ENCODE data around the gene CEP162. TPM values are rescaled to one million over a fixed set of nuclear protein-coding genes. Genes with fewer than 3 reads are reported as not detected.

CEP162 gene
- total RNA-seq, 2 experiments from 2014 or later, result 2.6 to 2.8 TPM

DNA sequence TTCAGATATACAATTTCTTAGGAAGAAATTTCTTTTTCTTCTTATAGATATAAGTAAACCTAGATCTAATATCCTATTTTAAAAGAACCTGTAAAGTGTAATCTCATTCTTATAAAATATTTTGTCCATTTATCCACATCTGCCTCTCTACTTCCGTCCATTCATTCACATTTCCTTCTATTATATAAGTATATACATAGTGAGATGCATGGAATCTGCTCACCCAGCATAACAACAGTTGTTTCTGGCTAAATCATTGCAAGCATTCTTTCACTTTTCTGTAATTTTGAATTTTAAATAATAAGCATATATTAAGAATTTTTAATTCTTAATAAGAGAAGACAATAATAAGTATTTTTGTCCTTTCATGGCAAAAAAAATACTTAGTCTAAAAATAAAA, 45.4 kb downstream of the CEP162 start:
- TF ChIP-seq, protein P1, sequence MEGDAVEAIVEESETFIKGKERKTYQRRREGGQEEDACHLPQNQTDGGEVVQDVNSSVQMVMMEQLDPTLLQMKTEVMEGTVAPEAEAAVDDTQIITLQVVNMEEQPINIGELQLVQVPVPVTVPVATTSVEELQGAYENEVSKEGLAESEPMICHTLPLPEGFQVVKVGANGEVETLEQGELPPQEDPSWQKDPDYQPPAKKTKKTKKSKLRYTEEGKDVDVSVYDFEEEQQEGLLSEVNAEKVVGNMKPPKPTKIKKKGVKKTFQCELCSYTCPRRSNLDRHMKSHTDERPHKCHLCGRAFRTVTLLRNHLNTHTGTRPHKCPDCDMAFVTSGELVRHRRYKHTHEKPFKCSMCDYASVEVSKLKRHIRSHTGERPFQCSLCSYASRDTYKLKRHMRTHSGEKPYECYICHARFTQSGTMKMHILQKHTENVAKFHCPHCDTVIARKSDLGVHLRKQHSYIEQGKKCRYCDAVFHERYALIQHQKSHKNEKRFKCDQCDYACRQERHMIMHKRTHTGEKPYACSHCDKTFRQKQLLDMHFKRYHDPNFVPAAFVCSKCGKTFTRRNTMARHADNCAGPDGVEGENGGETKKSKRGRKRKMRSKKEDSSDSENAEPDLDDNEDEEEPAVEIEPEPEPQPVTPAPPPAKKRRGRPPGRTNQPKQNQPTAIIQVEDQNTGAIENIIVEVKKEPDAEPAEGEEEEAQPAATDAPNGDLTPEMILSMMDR (IDR thresholded peaks at IDR 0.05), result no peak

DNA sequence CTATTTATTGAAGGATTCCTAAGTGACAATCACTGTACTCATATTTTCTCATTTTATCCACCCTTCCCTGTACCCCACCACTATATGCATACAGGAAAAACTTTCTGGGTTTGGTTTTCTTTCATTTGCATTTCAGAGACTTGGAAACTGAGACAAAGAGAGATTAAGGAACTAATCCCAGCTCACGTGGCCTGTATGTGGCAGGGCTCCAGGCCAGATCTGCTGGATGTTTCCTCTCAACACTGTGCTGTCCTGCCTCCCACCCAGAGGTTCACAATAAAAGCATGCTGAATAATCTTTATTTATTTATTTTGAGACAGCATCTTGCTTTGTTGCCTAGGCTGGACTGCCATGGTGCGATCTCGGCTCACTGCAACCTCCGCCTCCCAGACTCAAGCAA, 50.2 kb downstream of the CEP162 start:
- POLR2A ChIA-PET, result no interaction called here
- no peaks in the 10 kb centered on the region for H3K4me1 ChIP-seq (ENCODE audit: insufficient read depth, low read length)
- ATAC-seq (ENCODE audit: poor library complexity), result no peak
- H3K9me3 ChIP-seq (ENCODE audit: control insufficient read depth in 1 of 2, insufficient read depth in 1 of 2, low read length in 2 of 2), result no peaks in the 10 kb centered on the region
- intact Hi-C loops (cut with DNase I, micrococcal nuclease), result no loop called here
- Mint-ChIP-seq H3K27ac (no peak overlapping the region), H3K9me3 (peaks cover 2% of the 10 kb centered on the region), H3K4me3 (no peak overlapping the region), H3K27me3 (no peaks in the 10 kb centered on the region), H3K4me1 (ENCODE audit: low read depth) (no peaks in the 10 kb centered on the region), H3K36me3 (ENCODE audit: low read depth) (peaks cover 55% of the 10 kb centered on the region)
- CTCF ChIA-PET, result no interaction called here
- H3K36me3 ChIP-seq (ENCODE audit: insufficient read depth, low read length), result no peaks in the 10 kb centered on the region
- H3K27me3 ChIP-seq (ENCODE audit: control insufficient read depth in 1 of 2, insufficient read depth in 2 of 2, low read length in 2 of 2), result no peaks in the 10 kb centered on the region
- no peak for DNase-seq
- H3K4me3 ChIP-seq (ENCODE audit: low read length), result no peak overlapping the region
- TF ChIP-seq, protein P1 (IDR thresholded peaks at IDR 0.05), result no peak
- no peak overlapping the region for H3K27ac ChIP-seq (ENCODE audit: low read depth in 1 of 2, low read length in 2 of 2)

More for the DNA sequence above, 45.4 kb downstream of the CEP162 start:
- DNase-seq, result no peak
- Mint-ChIP-seq H3K9me3 (no peaks in the 10 kb centered on the region), H3K27me3 (no peaks in the 10 kb centered on the region), H3K4me3 (no peak overlapping the region), H3K27ac (no peak overlapping the region), H3K36me3 (ENCODE audit: low read depth) (peaks cover 37% of the 10 kb centered on the region), H3K4me1 (ENCODE audit: low read depth) (no peaks in the 10 kb centered on the region)
- Histone ChIP-seq H3K9me3 (ENCODE audit: control insufficient read depth in 1 of 2, insufficient read depth in 1 of 2, low read length in 2 of 2) (no peaks in the 10 kb centered on the region), H3K4me3 (ENCODE audit: low read length) (no peak overlapping the region), H3K27me3 (ENCODE audit: control insufficient read depth in 1 of 2, insufficient read depth in 2 of 2, low read length in 2 of 2) (no peaks in the 10 kb centered on the region), H3K36me3 (ENCODE audit: insufficient read depth, low read length) (no peaks in the 10 kb centered on the region), H3K4me1 (ENCODE audit: insufficient read depth, low read length) (no peaks in the 10 kb centered on the region), H3K27ac (ENCODE audit: low read depth in 1 of 2, low read length in 2 of 2) (no peak overlapping the region)
- intact Hi-C loops (cut with DNase I, micrococcal nuclease), result no loop called here
- CTCF ChIA-PET, result no interaction called here
- POLR2A ChIA-PET, result no interaction called here
- no peak for ATAC-seq (ENCODE audit: poor library complexity)

DNA sequence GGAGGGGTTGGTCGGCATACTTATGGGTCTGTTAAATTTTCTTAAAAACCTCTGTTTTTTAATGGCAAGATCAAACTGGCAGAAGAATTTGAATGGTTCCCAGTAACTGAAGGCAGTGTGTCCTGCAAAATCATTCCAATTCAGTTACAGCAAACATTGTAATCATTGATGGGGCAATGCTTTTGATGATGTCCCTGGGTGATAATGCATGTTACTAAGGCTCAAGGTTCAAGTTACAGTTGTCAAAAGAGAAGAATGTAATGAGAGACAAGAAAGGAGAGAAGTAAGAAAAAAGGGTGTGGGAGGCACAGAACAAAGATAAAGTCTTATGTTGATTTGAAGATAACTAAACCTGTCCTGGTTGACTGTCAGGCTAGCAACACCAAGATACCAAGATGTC, 54.9 kb downstream of the CEP162 start:
- peaks cover 14% of the 10 kb centered on the region for H3K36me3 ChIP-seq (ENCODE audit: insufficient read depth, low read length)
- no peak overlapping the region for H3K4me3 Mint-ChIP-seq
- DNase-seq (no peak), ATAC-seq (ENCODE audit: poor library complexity) (no peak)
- no peaks in the 10 kb centered on the region for H3K27me3 ChIP-seq (ENCODE audit: control insufficient read depth in 1 of 2, insufficient read depth in 2 of 2, low read length in 2 of 2)
- no peaks in the 10 kb centered on the region for H3K4me1 Mint-ChIP-seq (ENCODE audit: low read depth)
- no peaks in the 10 kb centered on the region for H3K4me1 ChIP-seq (ENCODE audit: insufficient read depth, low read length)
- intact Hi-C loops (cut with DNase I, micrococcal nuclease), result no loop called here
- H3K27ac ChIP-seq (ENCODE audit: low read depth in 1 of 2, low read length in 2 of 2), result no peak overlapping the region
- no peaks in the 10 kb centered on the region for H3K27me3 Mint-ChIP-seq
- no peak overlapping the region for H3K4me3 ChIP-seq (ENCODE audit: low read length)
- no peaks in the 10 kb centered on the region for H3K9me3 ChIP-seq (ENCODE audit: control insufficient read depth in 1 of 2, insufficient read depth in 1 of 2, low read length in 2 of 2)
- no peak overlapping the region for H3K27ac Mint-ChIP-seq
- CTCF ChIA-PET, result no interaction called here
- peaks cover 2% of the 10 kb centered on the region for H3K9me3 Mint-ChIP-seq
- POLR2A ChIA-PET, result no interaction called here
- TF ChIP-seq, protein P1 (IDR thresholded peaks at IDR 0.05), result no peak
- H3K36me3 Mint-ChIP-seq (ENCODE audit: low read depth), result peaks cover 60% of the 10 kb centered on the region
